NCI-H345 (cell line): ENCODE results near the gene KCNIP3.
"Not testable (repeated sequence)": the region's sequence is repeated elsewhere in the genome, so short reads cannot be mapped to it uniquely, and the experiment has no call there.

Source experiments
- DNase-seq: peaks from one replicate; lab custom pipeline; 2025; lab: John Stamatoyannopoulos, UW

Gene KCNIP3

GRCh38 chr2:95385570-95385984, 88.4 kb downstream of the KCNIP3 start:
- DNase-seq, result no peak

GRCh38 chr2:95386031-95386430, 88.9 kb downstream of the KCNIP3 start:
- no peak for DNase-seq

- no peak for DNase-seq
Observed at GRCh38 chr2:95387358-95387757, 90.2 kb downstream of the KCNIP3 start.

GRCh38 chr2:95388091-95388692, 91.0 kb downstream of the KCNIP3 start:
- DNase-seq, result no peak

GRCh38 chr2:95388856-95389244, 91.7 kb downstream of the KCNIP3 start:
- no peak for DNase-seq

- DNase-seq, result peak; percentile 32
Observed at GRCh38 chr2:95389245-95390119, 92.3 kb downstream of the KCNIP3 start.

GRCh38 chr2:95390272-95390880, 93.2 kb downstream of the KCNIP3 start:
- no peak for DNase-seq

GRCh38 chr2:95390881-95391321, 93.8 kb downstream of the KCNIP3 start:
- DNase-seq, result no peak

GRCh38 chr2:95391641-95392310, 94.6 kb downstream of the KCNIP3 start:
- no peak for DNase-seq

GRCh38 chr2:95392320-95392719, 95.2 kb downstream of the KCNIP3 start:
- DNase-seq, result no peak

- DNase-seq, result no peak
Observed at GRCh38 chr2:95392730-95393455, 95.7 kb downstream of the KCNIP3 start.

GRCh38 chr2:95393901-95394300, 96.8 kb downstream of the KCNIP3 start:
- DNase-seq, result no peak

- DNase-seq, result no peak
Observed at GRCh38 chr2:95399061-95399460, 101.9 kb downstream of the KCNIP3 start.

GRCh38 chr2:95401480-95401879, 104.3 kb downstream of the KCNIP3 start:
- no peak for DNase-seq

- peak; percentile 37 for DNase-seq
Observed at GRCh38 chr2:95402004-95402369, 104.8 kb downstream of the KCNIP3 start.

GRCh38 chr2:95402370-95403203, 105.4 kb downstream of the KCNIP3 start, which contains the start of gene FAHD2A:
Gene FAHD2A, plus strand, starts transcription at chr2:95402708. Its CDS starts 2,851 bp downstream, at chr2:95405559.
- peak; percentile 90 for DNase-seq

GRCh38 chr2:95403204-95403721, 106.1 kb downstream of the KCNIP3 start:
- peak; percentile 23 for DNase-seq

- not testable (repeated sequence) for DNase-seq
Observed at GRCh38 chr2:95403824-95404223, 106.7 kb downstream of the KCNIP3 start.

GRCh38 chr2:95404676-95405075, 107.5 kb downstream of the KCNIP3 start:
- DNase-seq, result not testable (repeated sequence)

- DNase-seq, result not testable (repeated sequence)
Observed at GRCh38 chr2:95411239-95411638, 114.1 kb downstream of the KCNIP3 start.
